SK-N-SH (cell line): ENCODE measurements around the gene MPEG1.

Experiments used
- CTCF ChIP-seq: fragments of 200-600 bp; sonication (generic); IDR thresholded peaks from 2 replicates; pipeline ENCODE4 v1.6.1; 2017; ENCODE audit warnings: antibody characterized with exemption, mild to moderate bottlenecking, moderate library complexity
- EP300 ChIP-seq, 2 experiments: IDR thresholded peaks; 2 replicates each; pipeline versions ENCODE4 v1.4.0 to v1.6.1; 2012; ENCODE audit warnings: borderline replicate concordance in 1 of 2, low read depth in 1 of 2, low read length in 1 of 2
- RAD21 ChIP-seq: IDR thresholded peaks from 2 replicates; pipeline ENCODE4 v1.6.1; 2012; ENCODE audit warnings: mild to moderate bottlenecking, low read length
- REST ChIP-seq: IDR thresholded peaks from 2 replicates; pipeline ENCODE4 v1.6.1; 2012; ENCODE audit warnings: mild to moderate bottlenecking, low read depth, low read length, moderate library complexity
- TCF12 ChIP-seq: IDR thresholded peaks from 2 replicates; pipeline ENCODE4 v1.4.0; 2012

- TF ChIP-seq CTCF (no peak), REST (no peak), RAD21 (no peak), EP300 (IDR thresholded peaks at IDR 0.05; ENCODE audit: borderline replicate concordance in 1 of 2, low read depth in 1 of 2, low read length in 1 of 2) (no peak), TCF12 (no peak)
Measured at GRCh38 chr11:59255281-59255680, 42.6 kb upstream of the MPEG1 start.
